Panc1 (cell line): Measurements from ENCODE around the gene APOL6. TPM values are rescaled to one million over a fixed set of nuclear protein-coding genes. Genes with fewer than 3 reads are reported as not detected.
A peak's percentile ranks its signal among the peaks of the same experiment; 100 is the strongest.

Experiments
- ATAC-seq: fragments of 200-7000 bp; cut with Tn5 transposase; 2 replicates; pipeline ENCODE4 v1.9.1; 2020; ENCODE audit warnings: mild to moderate bottlenecking, moderate library complexity
- Bru-seq: library from RNA; stranded (reverse); fragments of 400-500 nt; gene quantifications from one replicate; lab custom pipeline; 2021; lab: Mats Ljungman, UMichigan
- BruChase-seq, 2 experiments: library from RNA; stranded (reverse); fragments of 400-500 nt; gene quantifications; one replicate each; lab custom pipeline; 2021; lab: Mats Ljungman, UMichigan
- BruUV-seq: library from RNA; stranded (reverse); fragments of 400-500 nt; replicated peaks from 2 replicates; lab custom pipeline; 2021; lab: Mats Ljungman, UMichigan
- CTCF ChIA-PET: fragments of 300-600 bp; sonication (Branson Sonifier 250); formaldehyde crosslinking; loops from one replicate; lab custom pipeline; 2022; ENCODE audit warnings: antibody characterized with exemption; lab: Charles Lee
- POLR2A ChIA-PET: fragments of 300-600 bp; sonication (Branson Sonifier 250); formaldehyde crosslinking; loops from one replicate; lab custom pipeline; 2022; ENCODE audit warnings: antibody characterized with exemption; lab: Charles Lee
- DNase-seq: peaks from one replicate; pipeline ENCODE4 v3.0.0-alpha.2; 2010; ENCODE audit warnings: low read depth, low spot score
- H3K27ac ChIP-seq: 2 replicates; pipeline ENCODE4 v1.5.1; 2011; ENCODE audit warnings: mild to moderate bottlenecking, low read length, inconsistent platforms
- H3K27me3 ChIP-seq: fragments of 200-500 bp; sonication (Bioruptor generic); 2 replicates; pipeline ENCODE4 v1.6.0; 2014; ENCODE audit warnings: low read length, inconsistent platforms; ENCODE audit not compliant: control insufficient read depth, insufficient read depth
- H3K36me3 ChIP-seq: fragments of 200-500 bp; sonication (Bioruptor generic); 2 replicates; pipeline ENCODE4 v1.5.1; 2014; ENCODE audit warnings: inconsistent platforms, mild to moderate bottlenecking, low read length, moderate library complexity; ENCODE audit not compliant: control insufficient read depth, insufficient read depth
- H3K4me1 ChIP-seq: 2 replicates; pipeline ENCODE4 v1.5.1; 2011; ENCODE audit warnings: inconsistent platforms, mild to moderate bottlenecking, low read length, moderate library complexity; ENCODE audit not compliant: control insufficient read depth, insufficient read depth
- H3K4me3 ChIP-seq, 2 experiments: 2 replicates each; pipeline ENCODE4 v1.5.1; 2011 to 2012; ENCODE audit warnings: low read depth in 2 of 2, low read length in 2 of 2, mild to moderate bottlenecking in 2 of 2, inconsistent platforms in 1 of 2, moderate library complexity in 1 of 2
- H3K9me3 ChIP-seq: fragments of 200-500 bp; sonication (Bioruptor generic); 2 replicates; pipeline ENCODE4 v1.5.1; 2014; ENCODE audit warnings: low read depth, mild to moderate bottlenecking, inconsistent platforms, low read length, moderate library complexity; ENCODE audit not compliant: control insufficient read depth, insufficient read depth
- POLR2AphosphoS5 ChIP-seq: IDR thresholded peaks from 2 replicates; pipeline ENCODE4 v1.6.1; 2012; ENCODE audit warnings: mild to moderate bottlenecking, low read depth, low read length, moderate library complexity
- SIN3A ChIP-seq: IDR thresholded peaks from 2 replicates; pipeline ENCODE4 v1.6.1; 2012; ENCODE audit warnings: low read depth, mild to moderate bottlenecking, low read length, moderate library complexity, borderline replicate concordance; ENCODE audit not compliant: insufficient read depth
- TCF7L2 ChIP-seq: IDR thresholded peaks from 2 replicates; pipeline ENCODE4 v1.6.1; 2011; ENCODE audit warnings: mild to moderate bottlenecking, low read depth, low read length, inconsistent platforms
- in situ Hi-C: cut with HindIII; loops from 2 replicates; pipeline ENCODE4 v1.10.0; 2016; ENCODE audit warnings: low sequenced_read_pairs, low pct_unique_long_range_greater_than_20kb
- intact Hi-C: fragments of 100-400 bp; cut with micrococcal nuclease; formaldehyde crosslinking; loops from one replicate; pipeline ENCODE4 v1.10.0; 2022; ENCODE audit not compliant: unreplicated experiment
- long read RNA-seq: library from polyadenylated mRNA; unstranded; transcript quantifications from one replicate; pipeline ENCODE4 v2.0.0, GENCODE V29; 2021; ENCODE audit not compliant: unreplicated experiment
- polyA plus RNA-seq: library from polyadenylated mRNA; unstranded; fragments of >200 nt; gene quantifications from one replicate; pipeline ENCODE4 v1.2.1, GENCODE V29; 2012; ENCODE audit warnings: missing spikeins; ENCODE audit not compliant: insufficient read length
- total RNA-seq: library from RNA; stranded (reverse); gene quantifications from one replicate; pipeline ENCODE4 v1.2.1, GENCODE V29; 2021; ENCODE audit not compliant: unreplicated experiment
- TF ChIP-seq, protein P1 (sequence below), 2 experiments: IDR thresholded peaks; 2 replicates each; pipeline ENCODE4 v1.6.1; 2011 to 2012; ENCODE audit warnings: low read depth in 2 of 2, control low read depth in 1 of 2, low read length in 1 of 2, mild to moderate bottlenecking in 1 of 2, moderate library complexity in 1 of 2; ENCODE audit not compliant: insufficient read depth in 1 of 2
- TF ChIP-seq, protein P2 (sequence below): fragments of 450-650 bp; IDR thresholded peaks from 2 replicates; pipeline ENCODE4 v1.5.1; 2017; ENCODE audit warnings: mild to moderate bottlenecking

APOL6 gene, protein sequence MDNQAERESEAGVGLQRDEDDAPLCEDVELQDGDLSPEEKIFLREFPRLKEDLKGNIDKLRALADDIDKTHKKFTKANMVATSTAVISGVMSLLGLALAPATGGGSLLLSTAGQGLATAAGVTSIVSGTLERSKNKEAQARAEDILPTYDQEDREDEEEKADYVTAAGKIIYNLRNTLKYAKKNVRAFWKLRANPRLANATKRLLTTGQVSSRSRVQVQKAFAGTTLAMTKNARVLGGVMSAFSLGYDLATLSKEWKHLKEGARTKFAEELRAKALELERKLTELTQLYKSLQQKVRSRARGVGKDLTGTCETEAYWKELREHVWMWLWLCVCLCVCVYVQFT
- total RNA-seq (16.4 TPM), Bru-seq, nascent RNA (percentile 75 among the genes with signal in this experiment), BruChase-seq, experiment 1, labeled RNA remaining after a 2-hour chase (percentile 94 among the genes with signal in this experiment), BruChase-seq, experiment 2, labeled RNA remaining after a 6-hour chase (percentile 96 among the genes with signal in this experiment)
- 4.8 TPM for polyA plus RNA-seq
- long read RNA-seq, full-length matches to known transcripts, result 31 of 68 reads
- long read RNA-seq, partial matches to known transcripts, result 26 of 68 reads
- long read RNA-seq, other reads (novel, unspliced or antisense), result 11 of 68 reads

DNA sequence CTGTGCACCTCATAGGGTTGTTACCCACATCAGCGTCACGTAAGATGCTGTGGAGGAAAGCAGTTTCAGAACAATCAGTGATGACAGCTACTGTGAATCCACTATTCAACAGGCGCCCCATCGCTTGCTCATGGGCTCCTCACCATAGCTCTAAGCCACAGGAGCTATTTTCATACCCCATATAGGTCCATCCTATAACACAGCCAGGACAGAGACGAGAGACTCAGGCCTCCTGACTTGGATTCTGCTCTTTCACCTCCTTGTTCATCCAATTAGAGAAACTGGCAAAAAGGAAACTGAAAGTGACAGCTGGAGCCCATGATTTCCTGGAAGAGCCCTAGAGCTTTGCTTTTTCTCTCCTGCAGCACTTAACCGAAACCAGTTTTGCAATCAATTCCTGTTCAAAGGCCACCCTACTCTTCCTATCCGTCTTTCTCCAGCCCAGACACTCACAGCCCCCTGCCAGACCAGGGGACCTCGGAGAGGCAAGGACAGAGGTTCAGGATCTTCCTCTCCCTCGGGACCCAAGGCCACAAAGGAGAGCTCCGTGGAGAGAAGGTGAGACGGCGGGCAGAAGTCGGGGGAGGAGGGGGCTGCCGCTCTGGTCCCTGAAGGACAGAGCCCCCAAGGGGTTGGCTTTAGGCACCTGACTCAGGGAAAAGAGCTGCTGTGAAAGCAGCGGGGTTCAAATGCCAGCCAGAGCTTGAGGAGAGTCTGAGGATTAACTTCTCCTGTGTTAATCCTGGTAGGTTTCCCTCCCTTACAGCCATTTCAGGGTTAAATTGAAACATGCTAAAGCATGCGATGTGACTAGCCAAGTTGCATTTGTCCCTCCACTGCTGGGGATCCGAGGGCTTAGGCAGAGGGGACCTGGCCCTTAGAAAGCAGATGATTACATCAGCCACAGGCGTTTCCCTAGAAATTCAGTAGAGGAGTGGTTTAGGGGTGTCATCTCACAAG, at the start of gene APOL6:
TSS of gene APOL6 (plus strand) at position 381 of the 960 bp plus-strand sequence. CDS start 7,980 bp downstream, outside the sequence.
- Histone ChIP-seq H3K27me3 (no peaks in the 10 kb centered on the region), H3K4me3 (peak within 1 kb of the TSS; percentile 57 to 64), H3K9me3 (no peaks in the 10 kb centered on the region), H3K36me3 (no peaks in the 10 kb centered on the region), H3K4me1 (peaks cover 22% of the 10 kb centered on the region), H3K27ac (peak within 1 kb of the TSS; percentile 99)
- ATAC-seq, result peak; percentile 66
- CTCF ChIA-PET, result interaction anchor here (0.5 kb wide), 1 partner anchor 221 kb away, joined by 3 read pairs; no protein-coding TSS in a partner anchor
- no peak for TF ChIP-seq TCF7L2
- no peak for TF ChIP-seq POLR2AphosphoS5
- TF ChIP-seq, protein P1, sequence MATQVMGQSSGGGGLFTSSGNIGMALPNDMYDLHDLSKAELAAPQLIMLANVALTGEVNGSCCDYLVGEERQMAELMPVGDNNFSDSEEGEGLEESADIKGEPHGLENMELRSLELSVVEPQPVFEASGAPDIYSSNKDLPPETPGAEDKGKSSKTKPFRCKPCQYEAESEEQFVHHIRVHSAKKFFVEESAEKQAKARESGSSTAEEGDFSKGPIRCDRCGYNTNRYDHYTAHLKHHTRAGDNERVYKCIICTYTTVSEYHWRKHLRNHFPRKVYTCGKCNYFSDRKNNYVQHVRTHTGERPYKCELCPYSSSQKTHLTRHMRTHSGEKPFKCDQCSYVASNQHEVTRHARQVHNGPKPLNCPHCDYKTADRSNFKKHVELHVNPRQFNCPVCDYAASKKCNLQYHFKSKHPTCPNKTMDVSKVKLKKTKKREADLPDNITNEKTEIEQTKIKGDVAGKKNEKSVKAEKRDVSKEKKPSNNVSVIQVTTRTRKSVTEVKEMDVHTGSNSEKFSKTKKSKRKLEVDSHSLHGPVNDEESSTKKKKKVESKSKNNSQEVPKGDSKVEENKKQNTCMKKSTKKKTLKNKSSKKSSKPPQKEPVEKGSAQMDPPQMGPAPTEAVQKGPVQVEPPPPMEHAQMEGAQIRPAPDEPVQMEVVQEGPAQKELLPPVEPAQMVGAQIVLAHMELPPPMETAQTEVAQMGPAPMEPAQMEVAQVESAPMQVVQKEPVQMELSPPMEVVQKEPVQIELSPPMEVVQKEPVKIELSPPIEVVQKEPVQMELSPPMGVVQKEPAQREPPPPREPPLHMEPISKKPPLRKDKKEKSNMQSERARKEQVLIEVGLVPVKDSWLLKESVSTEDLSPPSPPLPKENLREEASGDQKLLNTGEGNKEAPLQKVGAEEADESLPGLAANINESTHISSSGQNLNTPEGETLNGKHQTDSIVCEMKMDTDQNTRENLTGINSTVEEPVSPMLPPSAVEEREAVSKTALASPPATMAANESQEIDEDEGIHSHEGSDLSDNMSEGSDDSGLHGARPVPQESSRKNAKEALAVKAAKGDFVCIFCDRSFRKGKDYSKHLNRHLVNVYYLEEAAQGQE (IDR thresholded peaks at IDR 0.05; ENCODE audit: insufficient read depth in 1 of 2, low read depth in 2 of 2, low read length in 1 of 2), result no peak
- TF ChIP-seq, protein P2, sequence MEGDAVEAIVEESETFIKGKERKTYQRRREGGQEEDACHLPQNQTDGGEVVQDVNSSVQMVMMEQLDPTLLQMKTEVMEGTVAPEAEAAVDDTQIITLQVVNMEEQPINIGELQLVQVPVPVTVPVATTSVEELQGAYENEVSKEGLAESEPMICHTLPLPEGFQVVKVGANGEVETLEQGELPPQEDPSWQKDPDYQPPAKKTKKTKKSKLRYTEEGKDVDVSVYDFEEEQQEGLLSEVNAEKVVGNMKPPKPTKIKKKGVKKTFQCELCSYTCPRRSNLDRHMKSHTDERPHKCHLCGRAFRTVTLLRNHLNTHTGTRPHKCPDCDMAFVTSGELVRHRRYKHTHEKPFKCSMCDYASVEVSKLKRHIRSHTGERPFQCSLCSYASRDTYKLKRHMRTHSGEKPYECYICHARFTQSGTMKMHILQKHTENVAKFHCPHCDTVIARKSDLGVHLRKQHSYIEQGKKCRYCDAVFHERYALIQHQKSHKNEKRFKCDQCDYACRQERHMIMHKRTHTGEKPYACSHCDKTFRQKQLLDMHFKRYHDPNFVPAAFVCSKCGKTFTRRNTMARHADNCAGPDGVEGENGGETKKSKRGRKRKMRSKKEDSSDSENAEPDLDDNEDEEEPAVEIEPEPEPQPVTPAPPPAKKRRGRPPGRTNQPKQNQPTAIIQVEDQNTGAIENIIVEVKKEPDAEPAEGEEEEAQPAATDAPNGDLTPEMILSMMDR, result no peak
- TF ChIP-seq SIN3A, result no peak
- TSS peak; percentile 86 for BruUV-seq
- in situ Hi-C loops, result no loop called here
- no peak for DNase-seq
- POLR2A ChIA-PET, result interaction anchor here (0.6 to 1.2 kb wide), 2 partner anchors 17 to 228 kb away, joined by 3 to 11 read pairs; no protein-coding TSS in a partner anchor
- intact Hi-C loops, result no loop called here

DNA sequence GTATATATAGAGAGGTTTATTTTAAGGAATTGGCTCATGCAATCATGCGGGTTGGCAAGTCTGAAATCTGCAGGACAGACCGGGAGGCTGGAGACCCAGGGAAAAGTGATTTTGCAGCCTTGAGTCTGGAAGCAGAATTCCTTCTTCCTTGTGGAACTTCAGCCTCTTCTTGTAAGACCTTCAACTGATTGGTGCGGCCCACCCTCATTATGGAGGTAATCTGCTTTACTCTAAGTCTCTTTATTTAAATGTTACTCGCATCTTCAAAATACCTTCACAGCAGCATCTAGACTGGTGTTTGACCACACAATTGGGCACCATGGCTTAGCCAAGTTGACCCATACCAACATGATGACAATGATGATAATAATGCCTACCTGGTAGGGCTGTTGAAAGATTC, 48.9 kb upstream of the APOL6 start:
- no TSS peak for BruUV-seq
- in situ Hi-C loops (no loop called here), intact Hi-C loops (no loop called here)
- no peaks in the 10 kb centered on the region for H3K9me3 ChIP-seq
- no peaks in the 10 kb centered on the region for H3K36me3 ChIP-seq
- H3K4me3 ChIP-seq, result no peak overlapping the region
- H3K27ac ChIP-seq, result peak overlapping the region; percentile 87
- no peaks in the 10 kb centered on the region for H3K27me3 ChIP-seq
- ATAC-seq (no peak), DNase-seq (no peak)
- ChIA-PET POLR2A (no interaction called here), CTCF (no interaction called here)
- H3K4me1 ChIP-seq, result peaks cover 31% of the 10 kb centered on the region
- no peak for TF ChIP-seq POLR2AphosphoS5
- TF ChIP-seq, protein P2, result no peak
- TF ChIP-seq SIN3A, result no peak
- no peak for TF ChIP-seq TCF7L2
- TF ChIP-seq, protein P1 (IDR thresholded peaks at IDR 0.05; ENCODE audit: insufficient read depth in 1 of 2, low read depth in 2 of 2, low read length in 1 of 2), result no peak
